GM18505 (cell line): ENCODE measurements around the gene SFT2D2.

ENCODE experiments used
- ATAC-seq: cut with Tn5 transposase; IDR thresholded peaks from one replicate; pipeline ENCODE4 v1.9.1; 2021; ENCODE audit not compliant: unreplicated experiment
- POLR2A ChIP-seq: IDR thresholded peaks from 4 replicates; pipeline ENCODE4 v1.6.1; 2011; ENCODE audit warnings: borderline replicate concordance; ENCODE audit not compliant: insufficient read depth, insufficient read length; ENCODE audit errors: extremely low read depth

SFT2D2 gene

DNA sequence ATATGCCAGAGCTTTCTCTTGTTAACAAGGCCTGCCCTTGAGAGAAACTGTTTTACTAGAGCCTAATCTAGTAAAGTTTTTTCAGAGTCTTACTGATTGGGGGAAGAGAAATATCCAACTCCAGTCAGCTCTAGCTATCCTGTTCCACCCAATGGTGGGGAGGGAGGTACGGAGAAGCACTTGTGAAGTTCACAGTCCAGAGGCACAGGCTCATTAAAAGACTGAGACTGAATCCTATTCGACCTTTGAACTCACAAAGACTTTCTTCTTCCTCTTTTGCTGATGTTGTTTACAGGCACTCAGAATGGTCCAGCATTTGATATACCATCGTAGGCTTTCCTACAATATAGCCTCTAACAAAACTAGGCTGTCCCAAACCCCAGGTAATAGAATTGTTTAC is 15.5 kb upstream of the SFT2D2 start:
- ATAC-seq = no peak
- no peak for TF ChIP-seq POLR2A

DNA sequence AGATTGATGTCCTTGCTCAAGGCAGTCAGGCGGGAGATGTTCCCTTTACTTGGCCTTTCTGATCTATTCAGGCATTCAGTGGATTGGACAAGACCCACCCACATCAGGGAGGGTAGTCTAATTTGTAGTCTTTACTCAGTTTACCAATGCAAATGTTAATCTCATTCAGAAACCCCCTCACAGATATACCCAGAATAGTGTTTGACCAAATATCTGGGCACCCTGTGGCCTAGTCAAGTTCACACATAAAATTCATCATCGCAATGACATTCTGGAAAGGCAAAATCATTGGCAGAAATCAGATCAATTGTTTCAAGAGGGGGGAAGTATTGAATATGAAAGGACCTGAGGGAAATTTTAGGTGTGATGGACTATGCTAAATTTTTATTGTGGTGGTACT is 12.5 kb upstream of the SFT2D2 start:
- no peak for TF ChIP-seq POLR2A
- ATAC-seq = no peak

DNA sequence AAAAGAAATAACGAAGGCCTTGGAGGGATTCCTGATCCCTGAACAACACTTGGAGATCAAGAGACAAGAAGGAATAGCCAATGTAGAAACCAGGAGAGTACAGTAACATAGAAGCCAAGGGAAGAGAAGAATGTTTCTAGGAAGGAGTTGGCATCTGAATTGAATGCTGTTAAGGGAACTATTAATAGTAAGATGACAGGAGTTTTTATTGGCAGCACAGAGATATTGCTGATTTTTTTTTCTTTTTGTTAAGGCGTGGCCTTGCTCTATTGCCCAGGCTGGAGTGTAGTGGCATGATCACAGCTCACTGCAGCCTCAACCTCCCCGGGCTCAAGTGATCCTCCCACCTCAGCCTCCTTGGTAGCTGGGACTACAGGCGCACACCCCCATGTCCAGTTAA is 9.6 kb upstream of the SFT2D2 start:
- TF ChIP-seq POLR2A = no peak
- ATAC-seq = no peak

DNA sequence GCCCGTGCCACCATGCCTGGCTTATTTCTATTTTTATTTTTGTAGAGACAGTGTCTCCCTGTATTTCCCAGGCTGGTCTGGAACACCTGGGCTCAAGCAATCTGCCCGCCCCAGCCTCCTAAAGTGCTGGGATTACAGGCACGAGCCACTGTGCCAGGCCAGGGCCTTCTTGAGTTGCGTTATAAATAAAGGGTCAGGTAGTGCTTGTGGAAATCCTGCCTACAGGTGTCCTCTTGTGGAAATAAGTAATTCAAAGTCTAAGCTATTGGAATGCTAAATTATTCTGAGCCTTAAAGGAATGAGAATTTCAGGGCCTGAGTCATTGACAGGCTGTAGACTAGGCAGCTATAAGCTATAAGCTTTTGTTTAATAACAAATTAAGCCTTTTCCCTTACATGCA is 8.1 kb upstream of the SFT2D2 start:
- ATAC-seq = no peak
- no peak for TF ChIP-seq POLR2A

DNA sequence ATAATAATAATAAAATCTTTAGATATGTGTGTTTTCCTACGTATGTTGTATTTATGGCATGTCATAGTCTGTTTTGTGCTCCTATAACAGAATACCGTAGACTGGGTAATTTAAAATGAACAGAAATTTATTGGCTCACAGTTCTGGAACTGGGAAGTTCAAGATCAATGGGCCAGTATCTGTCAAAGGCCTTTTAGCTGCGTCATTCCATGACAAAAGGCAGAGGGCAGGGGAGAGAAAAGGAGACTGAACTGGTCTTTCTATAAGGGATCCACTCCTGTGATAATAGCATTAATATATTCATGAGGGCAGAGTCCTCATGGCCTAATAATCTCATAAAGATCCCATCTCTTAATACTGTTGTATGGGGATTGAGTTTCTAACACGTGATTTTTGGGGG is 7.1 kb upstream of the SFT2D2 start:
- ATAC-seq = no peak
- no peak for TF ChIP-seq POLR2A

DNA sequence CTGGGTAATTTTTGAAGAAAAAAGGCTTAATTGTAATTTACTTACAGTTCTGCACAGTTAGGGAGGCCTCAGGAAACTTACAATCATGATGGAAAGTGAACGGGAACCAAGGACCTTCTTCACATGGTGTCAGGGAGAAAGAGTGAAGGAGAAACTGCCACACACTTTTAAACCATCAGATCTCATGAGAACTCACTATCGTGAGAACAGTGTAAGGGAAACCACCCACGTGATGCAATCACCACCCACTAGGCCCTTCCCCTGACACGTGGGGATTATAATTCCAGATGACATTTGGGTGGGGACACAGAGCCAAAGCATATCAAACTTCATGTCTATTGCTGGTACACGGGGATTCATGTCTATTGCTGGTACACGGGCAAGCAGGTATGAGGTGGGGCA is 5.3 kb upstream of the SFT2D2 start:
- ATAC-seq = no peak
- TF ChIP-seq POLR2A = no peak

DNA sequence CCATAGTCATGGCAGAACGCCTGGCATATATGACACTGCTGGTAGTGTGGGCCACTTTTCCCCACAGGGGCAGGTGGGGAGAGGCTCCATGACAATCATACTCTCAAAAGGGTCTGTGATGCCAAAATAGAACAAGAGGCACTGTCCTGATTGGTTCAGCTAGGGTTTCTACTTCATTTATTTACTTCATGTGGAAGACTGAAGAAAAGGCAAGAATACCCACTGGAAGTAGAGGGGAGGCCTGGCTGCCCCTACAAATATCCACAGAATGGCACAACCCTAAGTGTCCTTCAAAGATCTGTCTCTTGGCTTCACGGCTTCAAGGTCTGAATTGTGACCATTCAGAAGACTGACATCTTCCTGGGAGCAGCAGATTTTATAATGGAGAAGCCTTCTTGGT is 4.5 kb upstream of the SFT2D2 start:
- TF ChIP-seq POLR2A = no peak
- no peak for ATAC-seq

DNA sequence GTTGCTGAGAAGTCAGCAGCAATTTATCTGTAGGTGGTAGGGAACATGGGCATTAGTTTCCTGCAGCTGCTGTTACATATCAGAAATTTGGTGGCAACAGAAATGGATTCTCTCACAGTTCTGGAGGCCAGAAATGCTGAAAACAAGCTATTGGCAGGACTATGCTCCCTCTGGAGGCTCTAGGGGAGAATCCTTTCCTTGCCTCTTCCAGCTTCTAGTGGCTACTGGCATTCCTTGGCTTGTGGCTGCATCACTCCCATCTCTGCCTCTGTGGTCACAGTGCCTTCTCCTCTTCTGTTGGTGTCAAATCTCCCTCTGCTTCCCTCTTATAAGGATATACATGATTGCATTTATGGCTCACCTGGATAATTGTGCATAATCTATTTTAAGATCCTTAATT is 2.5 kb upstream of the SFT2D2 start:
- ATAC-seq = no peak
- TF ChIP-seq POLR2A = no peak

DNA sequence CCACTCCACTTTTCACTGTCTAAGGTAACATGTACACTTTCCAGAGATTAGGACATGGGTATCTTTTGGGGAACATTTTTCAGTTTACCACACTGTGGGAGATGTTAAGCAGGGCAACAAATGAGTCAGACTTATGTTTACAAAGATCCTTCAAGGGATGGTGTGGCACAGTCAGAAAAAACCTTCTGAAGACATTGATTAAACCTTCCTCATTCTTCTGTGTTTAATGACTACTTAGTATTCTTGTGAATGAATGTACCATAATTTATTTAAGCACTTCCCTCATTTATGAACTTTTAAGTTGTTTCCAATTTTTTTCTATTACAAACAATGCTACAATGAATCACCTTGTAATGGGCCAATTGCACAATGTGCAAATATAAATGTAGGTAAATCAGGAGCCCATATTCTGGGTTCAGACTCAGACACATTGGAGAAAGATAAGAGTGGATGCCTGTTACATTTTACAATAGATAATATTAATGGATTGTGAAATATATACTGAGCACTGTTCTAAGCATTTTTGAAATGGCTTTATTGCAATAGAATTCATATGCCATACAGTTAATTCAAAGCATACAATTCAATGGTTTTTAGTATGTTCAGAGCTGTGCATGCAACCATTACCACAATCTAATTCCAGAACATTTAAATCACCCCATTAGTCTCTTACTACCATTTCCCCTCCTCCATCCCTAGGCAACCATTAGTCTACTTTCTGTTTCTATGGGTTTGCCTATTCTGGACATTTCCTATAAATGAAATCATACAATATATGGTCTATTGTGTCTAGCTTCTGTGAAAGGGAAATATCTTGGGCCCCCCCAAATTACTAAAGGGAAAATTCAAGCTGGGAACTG is 1.9 kb upstream of the SFT2D2 start:
- TF ChIP-seq POLR2A = no peak
- no peak for ATAC-seq

DNA sequence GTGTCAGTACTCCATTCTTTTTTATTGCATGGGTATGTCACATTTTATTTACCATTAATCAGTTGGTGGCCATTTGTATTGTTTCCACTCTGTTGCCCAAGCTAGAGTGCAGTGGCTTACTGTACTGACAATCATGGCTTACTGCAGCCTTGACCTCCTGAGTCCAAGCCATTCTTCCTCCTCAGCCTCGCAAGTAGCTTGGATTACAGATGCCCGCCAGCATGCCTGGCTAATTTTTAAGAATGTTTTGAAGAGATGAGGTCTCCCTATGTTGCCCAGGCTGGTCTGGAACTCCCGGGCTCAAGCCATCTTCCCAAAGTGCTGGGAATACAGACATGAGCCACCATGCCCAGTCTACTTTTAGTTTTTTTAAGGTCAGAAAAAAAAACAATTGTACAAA is 813 bp upstream of the SFT2D2 start:
- ATAC-seq = no peak
- no peak for TF ChIP-seq POLR2A

DNA sequence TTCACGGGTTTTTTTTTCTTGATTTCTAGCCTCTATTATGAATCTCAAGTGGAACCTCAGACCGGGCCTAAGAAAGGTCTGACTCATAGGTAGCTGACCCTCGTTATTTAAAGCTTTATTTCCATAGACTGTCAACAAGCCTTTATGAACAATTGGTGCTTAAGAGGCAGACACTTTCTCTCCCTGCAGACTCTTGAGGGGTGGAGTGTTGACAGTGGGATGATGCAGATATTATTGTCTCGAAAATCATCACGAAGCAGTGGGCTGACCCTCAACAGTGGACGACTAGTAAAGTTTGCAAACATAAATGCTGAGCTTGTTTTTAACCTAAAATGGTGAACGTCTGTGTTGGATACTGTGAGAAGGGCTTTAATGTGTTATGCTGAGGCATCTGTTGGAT is 1.8 kb downstream of the SFT2D2 start:
- TF ChIP-seq POLR2A = no peak
- no peak for ATAC-seq

DNA sequence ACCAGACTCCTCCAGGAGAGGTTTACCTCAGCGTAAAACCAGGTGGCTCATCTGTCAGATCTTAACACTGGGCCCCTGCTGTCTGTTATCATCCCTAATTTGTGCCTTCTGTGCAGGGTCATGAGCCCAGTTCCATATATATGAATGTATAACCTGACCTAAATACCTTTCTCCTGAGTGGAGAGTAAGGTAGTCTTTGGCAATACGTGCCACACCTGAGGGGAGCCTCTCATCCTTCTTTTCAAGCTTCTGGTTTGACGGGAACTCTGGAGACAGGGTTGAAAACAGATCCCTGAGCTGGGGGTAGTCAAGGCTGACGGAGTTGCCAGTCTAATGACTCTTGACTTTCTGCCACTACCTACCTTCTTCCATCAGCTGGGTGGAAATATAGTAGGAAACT is 4.1 kb downstream of the SFT2D2 start:
- no peak for TF ChIP-seq POLR2A
- no peak for ATAC-seq

DNA sequence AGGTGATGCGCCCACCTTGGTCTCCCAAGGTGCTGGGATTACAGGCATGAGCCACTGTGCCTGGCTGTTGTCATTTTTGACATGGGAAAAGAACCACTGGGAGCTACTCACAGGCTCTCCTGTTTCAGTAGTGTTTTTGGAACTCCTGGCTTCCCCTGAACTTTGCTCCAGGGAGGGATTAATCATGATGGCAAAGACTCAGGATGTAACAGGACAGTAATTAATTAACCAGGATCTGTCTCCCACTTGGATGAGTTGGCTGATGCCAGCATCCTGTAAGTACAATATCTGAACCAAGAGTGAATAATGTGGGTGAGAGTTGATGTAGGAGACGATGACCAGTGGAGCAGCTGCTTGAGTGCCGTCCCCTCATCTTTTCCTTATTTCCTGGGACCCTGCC is 4.9 kb downstream of the SFT2D2 start:
- TF ChIP-seq POLR2A = no peak
- ATAC-seq = no peak

DNA sequence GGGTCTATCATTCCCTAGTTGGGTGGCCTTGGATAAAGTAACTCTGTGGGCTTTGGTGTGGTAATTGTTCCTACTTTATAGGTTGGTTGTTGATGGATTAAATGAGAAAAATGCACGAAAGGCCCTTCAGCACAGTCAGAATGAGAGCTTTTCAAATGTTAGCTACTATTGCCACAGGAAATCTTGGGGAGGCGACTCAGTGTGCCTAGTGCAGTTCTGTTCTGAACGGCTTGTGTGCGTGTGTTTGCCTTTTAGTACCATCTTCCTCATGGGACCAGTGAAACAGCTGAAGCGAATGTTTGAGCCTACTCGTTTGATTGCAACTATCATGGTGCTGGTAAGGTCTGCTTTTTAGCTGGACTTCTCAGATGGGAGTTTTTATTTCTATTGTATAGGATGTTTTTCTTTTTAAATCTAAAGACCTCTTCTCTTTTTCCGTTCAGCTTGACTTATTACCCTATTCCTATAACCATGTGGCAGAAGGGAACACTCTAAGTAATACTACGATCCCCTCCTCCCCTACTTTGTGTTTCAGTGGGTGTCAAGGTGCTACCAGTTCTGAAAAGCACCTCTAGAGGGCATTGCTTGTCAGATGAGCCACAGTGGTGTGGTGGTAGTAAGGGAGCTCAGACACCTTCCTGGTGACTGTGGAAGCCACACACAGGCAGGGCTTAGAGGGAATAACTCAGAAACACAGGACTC is 9.2 kb downstream of the SFT2D2 start:
- no peak for ATAC-seq
- TF ChIP-seq POLR2A = no peak
